ENCODE results near the gene OSBPL8. TPM values are rescaled to one million over a fixed set of nuclear protein-coding genes. Genes with fewer than 3 reads are reported as not detected.

The OSBPL8 gene
- total and polyA plus RNA-seq, 9 of the 15 experiments (the other 6 are each of a cell fraction or from before 2014, with no cell fraction given), result 17.4 to 82.7 (median 42.8) TPM

- TF ChIP-seq ARNT (IDR thresholded peaks at IDR 0.05), result 0 out of 4 replicates have a peak, but pooled peaks of 1 of the 2 experiments have one; percentile 27
- no peak for TF ChIP-seq PRMT5 (CRISPR knock-in tag; IDR thresholded peaks at IDR 0.05)
- no peak for TF ChIP-seq ESRRA (IDR thresholded peaks at IDR 0.05; ENCODE audit: borderline replicate concordance, low read depth)
- no peak for TF ChIP-seq ZNF274 (IDR thresholded peaks at IDR 0.05; ENCODE audit: borderline replicate concordance, low read depth, low read length)
- no peak for TF ChIP-seq MAFK (IDR thresholded peaks at IDR 0.05; ENCODE audit: low read length)
- no peak for TF ChIP-seq FOXK1 (CRISPR knock-in tag; IDR thresholded peaks at IDR 0.05; ENCODE audit: borderline replicate concordance)
- TF ChIP-seq ZNF184 (CRISPR knock-in tag; IDR thresholded peaks at IDR 0.05), result no peak
- TF ChIP-seq RAD51 (IDR thresholded peaks at IDR 0.05; ENCODE audit: borderline replicate concordance, low read depth), result no peak
- no peak for TF ChIP-seq MYC (IDR thresholded peaks at IDR 0.05; ENCODE audit: low read depth, low read length)
- TF ChIP-seq MYC (CRISPR knock-in tag; IDR thresholded peaks at IDR 0.05; ENCODE audit: borderline replicate concordance, low read depth), result no peak
- TF ChIP-seq MAFG (tag; conservative IDR thresholded peaks at IDR 0.05), result peak; percentile 37; the same call in 1 of the 2 replicates
- no peak for TF ChIP-seq ARID3B (CRISPR knock-in tag; IDR thresholded peaks at IDR 0.05; ENCODE audit: borderline replicate concordance)
- no peak for TF ChIP-seq GABPB1 (CRISPR knock-in tag; IDR thresholded peaks at IDR 0.05)
- TF ChIP-seq ZZZ3 (IDR thresholded peaks at IDR 0.05), result no peak
- peak; percentile 92 for TF ChIP-seq ARID1B (IDR thresholded peaks at IDR 0.05)
- no peak for TF ChIP-seq ZNF3 (CRISPR knock-in tag; IDR thresholded peaks at IDR 0.05)
- no peak for TF ChIP-seq BDP1 (IDR thresholded peaks at IDR 0.05; ENCODE audit: insufficient read depth, insufficient read length)
- TF ChIP-seq ZNF347 (CRISPR knock-in tag; IDR thresholded peaks at IDR 0.05; ENCODE audit: low read depth), result no peak
- TF ChIP-seq RBM22 (IDR thresholded peaks at IDR 0.05; ENCODE audit: low read depth, low read length, poor library complexity, severe bottlenecking), result no peak
- no peak for TF ChIP-seq RBM17 (IDR thresholded peaks at IDR 0.05; ENCODE audit: borderline replicate concordance, low read depth, low read length)
- no peak for TF ChIP-seq ZNF146 (CRISPR knock-in tag; IDR thresholded peaks at IDR 0.05; ENCODE audit: unreplicated experiment)
- TF ChIP-seq ZBTB11 (CRISPR knock-in tag; IDR thresholded peaks at IDR 0.05), result peak in 1 of 3 experiments; percentile 43; a peak in 1 of 6 replicates
- TF ChIP-seq YY1 (IDR thresholded peaks at IDR 0.05; ENCODE audit: borderline replicate concordance in 1 of 3, control insufficient read depth in 1 of 3, extremely low read depth in 1 of 3, insufficient read depth in 3 of 3, insufficient read length in 1 of 3, insufficient replicate concordance in 2 of 3, low read depth in 1 of 3, low read length in 2 of 3), result no peak
These were observed 8.1 kb downstream of the OSBPL8 start (continued) for GRCh38 chr12:76551482-76551888.
